Pancreas (tissue), 10 donors: ENCODE data around the gene RGL1. TPM values are rescaled to one million over a fixed set of nuclear protein-coding genes. Genes with fewer than 3 reads are reported as not detected.

Experiments used
- ATAC-seq, 4 donors: fragments of 200-7000 bp; cut with Tn5 transposase; one replicate each; pipeline versions ENCODE4 v1.8.0 to v1.9.1; 2020; ENCODE audit warnings: mild to moderate bottlenecking in 4 of 4, moderate library complexity in 4 of 4
- DNase-seq, 6 donors: peaks; one replicate each; pipeline ENCODE4 v3.0.0-alpha.2; 2020
- FAIRE-seq: peaks from 2 replicates; lab custom pipeline; 2012; peaks lifted over from hg19 to GRCh38; lab: Jason Lieb, UNC
- H3K27ac ChIP-seq, 4 donors: fragments of 200-600 bp; sonication (generic); 1 replicate in 3 of 4; 2 replicates in 1 of 4; pipeline versions ENCODE4 v1.5.0 to v1.8.0; 2020
- H3K27me3 ChIP-seq, 4 donors: fragments of 200-600 bp; one replicate each; pipeline ENCODE4 v1.8.0; 2021
- H3K36me3 ChIP-seq, 3 donors: fragments of 200-600 bp; sonication (generic) in 1 of 3; one replicate each; pipeline versions ENCODE4 v1.5.0 to v1.8.0; 2020 to 2021
- H3K4me1 ChIP-seq, 3 donors: fragments of 200-600 bp; one replicate each; pipeline ENCODE4 v1.8.0; 2021
- H3K4me3 ChIP-seq, 4 donors: fragments of 200-600 bp; sonication (generic) in 2 of 4; one replicate each; pipeline versions ENCODE4 v1.5.0 to v1.8.0; 2020 to 2021
- H3K9me3 ChIP-seq, 4 donors: fragments of 200-600 bp; one replicate each; pipeline ENCODE4 v1.8.0; 2021
- CTCF ChIP-seq, 4 donors: fragments of 200-600 bp; sonication (generic) in 3 of 4; IDR thresholded peaks; one replicate each; pipeline versions ENCODE4 v1.5.0 to v1.8.0; 2021; ENCODE audit warnings: antibody characterized with exemption in 4 of 4
- WGBS, 2 donors: extraction: QIAGEN DNeasy Blood & Tissue Kit; methylation state at CpG; one replicate each; pipeline ENCODE4 v1.1.7; 2013; 5-methylcytosine and 5-hydroxymethylcytosine counted together
- intact Hi-C, 3 donors: fragments of 100-400 bp; cut with DNase I; formaldehyde crosslinking; loops; one replicate each; pipeline versions ENCODE4 v1.11.1 to v1.14.2; 2022
- polyA plus RNA-seq, 2 donors: library from polyadenylated mRNA; stranded (reverse); fragments of 200-250 nt; gene quantifications; one replicate each; pipeline ENCODE4 v1.2.3, GENCODE V29; 2013
- total RNA-seq, 6 donors: library from RNA; stranded (reverse); fragmentation: NEBNext Ultra II Directional in 4 of 6; extraction: Animal tissue kit (Norgen Biotek cat#: 25700) in 4 of 6; gene quantifications; one replicate each; pipeline versions ENCODE4 v1.2.1 to v1.2.4, GENCODE V29; 2021 to 2023
- donor health status: healthy with polysubstance abuse.
- donor health status: DM: no; HTN: no; CAD: no; lungs with moderate emphysema.
- donor health status: DM: no; HTN: no; CAD: no.
- donor health status: control.
- donor health status: control.
- donor health status: Bipolar disorder and iron deficiency.
- donor health status: DM: yes; HTN: yes; CAD: no.
- donor health status: DM: no; HTN: no; CAD: no.
- donor health status: DM: no; HTN: no; CAD: no.
- donor health status: DM: yes; HTN: yes; CAD: no.

The RGL1 gene
- total and polyA plus RNA-seq, 8 donors = 2.8 to 9.1 (median 5.0) TPM

- ATAC-seq = no peak
- FAIRE-seq = no peak
- Histone ChIP-seq H3K27me3 (no peaks in the 10 kb centered on the region), H3K36me3 (no peaks in the 10 kb centered on the region), H3K4me1 (no peaks in the 10 kb centered on the region), H3K4me3 (no peak overlapping the region), H3K9me3 (no peaks in the 10 kb centered on the region), H3K27ac (no peak overlapping the region)
- no peak for DNase-seq
- 45 to 65% methylated on average over 1 of the region's 1 CpG for WGBS, 2 donors
- TF ChIP-seq CTCF (IDR thresholded peaks at IDR 0.05) = no peak
- intact Hi-C loops = no loop called here
Observed at GRCh38 chr1:183794088-183794487, 10.8 kb upstream of the RGL1 start.

GRCh38 chr1:183800449-183800848, 4.5 kb upstream of the RGL1 start:
- intact Hi-C loops = no loop called here
- Histone ChIP-seq H3K4me1 (no peaks in the 10 kb centered on the region), H3K36me3 (no peaks in the 10 kb centered on the region), H3K27ac (no peak overlapping the region), H3K4me3 (no peak overlapping the region), H3K27me3 (no peaks in the 10 kb centered on the region), H3K9me3 (no peaks in the 10 kb centered on the region)
- ATAC-seq = no peak
- FAIRE-seq = no peak
- TF ChIP-seq CTCF (IDR thresholded peaks at IDR 0.05) = no peak
- 72% methylated on average over 1 of the region's 1 CpG for WGBS, 2 donors
- DNase-seq = no peak

GRCh38 chr1:183801649-183802048, 3.3 kb upstream of the RGL1 start:
- FAIRE-seq (no peak), DNase-seq (no peak), ATAC-seq (no peak)
- no peaks in the 10 kb centered on the region for H3K36me3 ChIP-seq
- no peak for TF ChIP-seq CTCF (IDR thresholded peaks at IDR 0.05)
- no peak overlapping the region for H3K27ac ChIP-seq
- no peaks in the 10 kb centered on the region for H3K9me3 ChIP-seq
- no peaks in the 10 kb centered on the region for H3K4me1 ChIP-seq
- H3K4me3 ChIP-seq = no peak overlapping the region
- H3K27me3 ChIP-seq = no peaks in the 10 kb centered on the region
- intact Hi-C loops = no loop called here
- WGBS, 2 donors = 79 to 90% methylated on average over 2 of the region's 2 CpGs

GRCh38 chr1:183804387-183804786, 533 bp upstream of the RGL1 start:
- no peak for TF ChIP-seq CTCF (IDR thresholded peaks at IDR 0.05)
- H3K4me3 ChIP-seq = peak overlapping the region; percentile 31 to 60 (median 38)

GRCh38 chr1:183806125-183806524, 1.2 kb downstream of the RGL1 start:
- WGBS, 2 donors = 22 to 23% methylated on average over 4 of the region's 4 CpGs

More at GRCh38 chr1:183804387-183804786, 533 bp upstream of the RGL1 start:
- Histone ChIP-seq H3K9me3 (no peaks in the 10 kb centered on the region), H3K27ac (peak overlapping the region in 3 of 4 donors; percentile 59 to 81 (median 75)), H3K27me3 (no peaks in the 10 kb centered on the region), H3K36me3 (no peaks in the 10 kb centered on the region), H3K4me1 (no peaks in the 10 kb centered on the region)
- DNase-seq (no peak), FAIRE-seq (no peak), ATAC-seq (peak in 3 of 4 donors; percentile 18 to 38 (median 33))
- intact Hi-C loops = no loop called here
- WGBS, 2 donors = 25 to 26% methylated on average over 5 of the region's 5 CpGs

More at GRCh38 chr1:183806125-183806524, 1.2 kb downstream of the RGL1 start:
- Histone ChIP-seq H3K27me3 (no peaks in the 10 kb centered on the region), H3K4me3 (peak overlapping the region in 2 of 4 donors; percentile 42 to 60), H3K36me3 (no peaks in the 10 kb centered on the region), H3K27ac (peak overlapping the region in 2 of 4 donors; percentile 75 to 81), H3K9me3 (no peaks in the 10 kb centered on the region), H3K4me1 (no peaks in the 10 kb centered on the region)
- ATAC-seq (peak in 1 of 4 donors; percentile 16), FAIRE-seq (no peak), DNase-seq (no peak)
- intact Hi-C loops = no loop called here
- no peak for TF ChIP-seq CTCF (IDR thresholded peaks at IDR 0.05)
